Activated CD4-positive, CD25-positive, alpha-beta regulatory T cell (primary cell): ENCODE results near the gene TEKTIP1.
"Not testable (repeated sequence)": the region's sequence is repeated elsewhere in the genome, so short reads cannot be mapped to it uniquely, and the experiment has no call there.

Source experiments
- DNase-seq, 4 experiments: peaks; one replicate each; lab custom pipeline; 2025; lab: John Stamatoyannopoulos, UW

TEKTIP1 gene

GRCh38 chr19:3557461-3558248 is 18.7 kb downstream of the TEKTIP1 start, which contains the start of gene MFSD12:
Gene MFSD12 (minus strand): TSS chr19:3557586. CDS start chr19:3557403, 183 bp downstream.
- DNase-seq, result peak; percentile 86 to 95 (median 90)

DNA sequence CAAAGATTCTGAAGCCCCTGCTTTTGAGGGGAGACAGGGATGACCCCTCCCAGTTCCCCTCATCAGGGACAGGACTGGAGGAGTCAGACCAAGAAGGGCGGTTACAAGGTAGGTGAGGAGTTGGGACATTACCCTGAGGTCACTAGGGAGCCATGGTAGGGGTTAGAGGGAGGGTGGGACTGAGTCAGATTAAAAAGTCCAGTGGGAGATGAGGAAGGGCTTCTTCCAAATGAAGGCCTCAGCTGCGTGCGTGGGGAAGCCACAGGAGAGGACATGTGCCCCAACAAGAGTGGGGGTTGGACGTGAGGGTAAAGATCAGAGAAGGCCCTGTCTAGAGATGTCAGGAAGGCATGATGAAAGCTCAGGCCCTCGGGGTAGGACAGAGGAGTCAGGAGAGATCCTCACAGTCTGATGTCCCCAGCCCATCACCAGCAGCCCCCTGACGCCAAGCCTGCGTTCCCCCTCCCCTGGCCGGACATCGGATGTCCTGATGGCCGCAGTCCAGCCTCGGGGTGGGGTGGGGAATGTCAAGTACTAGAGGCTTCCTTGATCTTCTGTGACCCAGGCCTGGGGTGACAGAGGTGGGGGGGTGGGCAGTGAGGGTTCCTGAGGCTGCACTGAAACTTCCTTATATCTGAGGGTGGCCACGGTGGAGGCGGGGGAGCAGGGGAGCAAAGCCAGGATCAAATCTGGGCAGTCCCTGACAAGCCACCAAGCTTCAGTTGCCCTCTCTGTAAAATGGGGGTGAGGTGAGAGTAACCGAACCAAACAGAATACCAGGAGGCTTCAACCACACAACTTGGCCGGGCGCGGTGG is 24.9 kb downstream of the TEKTIP1 start:
- no peak for DNase-seq

DNA sequence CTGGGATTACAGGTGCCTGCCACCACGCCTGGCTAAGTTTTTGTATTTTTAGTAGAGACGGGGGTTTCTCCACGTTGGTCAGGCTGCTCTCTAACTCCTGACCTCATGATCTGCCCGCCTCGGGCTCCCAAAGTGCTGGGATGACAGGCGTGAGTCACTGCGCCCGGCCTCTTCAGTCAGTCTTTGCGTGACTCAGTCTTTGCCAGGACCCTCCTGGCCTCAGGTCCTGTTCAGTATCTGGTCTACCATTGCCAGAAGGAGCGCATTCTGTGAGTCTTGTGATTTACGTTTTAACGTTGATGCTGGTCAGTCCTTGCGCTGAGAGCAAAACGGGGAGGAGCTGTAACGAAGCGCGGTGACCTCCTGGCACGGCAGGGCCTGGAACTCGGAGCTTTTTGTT is 26.2 kb downstream of the TEKTIP1 start:
- DNase-seq, result no peak

- not testable (repeated sequence) for DNase-seq
These were observed 31.1 kb downstream of the TEKTIP1 start for GRCh38 chr19:3570042-3570441.

DNA sequence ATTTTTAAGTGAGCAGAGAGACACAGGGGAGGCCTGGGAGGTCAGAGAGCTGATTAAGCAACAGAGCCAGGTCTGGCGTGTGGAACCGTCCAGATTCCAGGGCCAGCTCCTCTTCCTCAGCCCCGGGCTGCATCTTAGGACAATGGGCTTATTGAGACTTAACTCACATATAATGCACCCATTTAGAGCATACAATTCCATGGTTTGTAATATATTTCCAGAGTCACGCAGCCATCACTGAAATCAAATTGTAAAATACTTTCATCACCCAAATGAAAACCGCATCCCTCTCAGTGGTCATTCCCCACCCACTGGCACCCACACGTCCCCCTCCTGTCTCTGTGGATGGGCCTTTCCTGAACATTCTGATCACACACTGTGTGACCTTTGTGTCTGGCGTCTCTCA is 31.6 kb downstream of the TEKTIP1 start:
- no peak for DNase-seq

GRCh38 chr19:3572132-3572854 is 33.3 kb downstream of the TEKTIP1 start:
- DNase-seq, result peak; percentile 98 to 99 (median 98)

DNA sequence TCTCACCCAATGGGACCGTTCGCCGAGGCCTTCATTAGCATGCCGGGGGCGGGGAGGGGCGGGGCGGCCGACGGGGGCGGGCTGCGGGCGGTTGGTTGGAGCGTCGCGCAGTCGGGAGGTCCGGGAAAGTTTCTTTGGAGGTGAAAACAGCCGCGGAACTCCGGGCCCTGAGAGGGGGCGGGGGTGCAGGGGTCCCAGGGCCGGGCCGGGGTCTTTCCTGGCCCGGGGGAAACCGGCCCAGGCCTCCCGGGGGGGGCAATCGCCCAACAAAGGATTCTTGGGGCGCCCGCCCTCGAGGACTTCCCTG is 33.8 kb downstream of the TEKTIP1 start, which contains the start of gene HMG20B:
Gene HMG20B (plus strand): TSS at position 90 of the 307 bp plus-strand sequence. CDS start 366 bp downstream, outside the sequence.
- DNase-seq, result no peak

GRCh38 chr19:3573162-3573857 is 34.3 kb downstream of the TEKTIP1 start:
- no peak for DNase-seq

DNA sequence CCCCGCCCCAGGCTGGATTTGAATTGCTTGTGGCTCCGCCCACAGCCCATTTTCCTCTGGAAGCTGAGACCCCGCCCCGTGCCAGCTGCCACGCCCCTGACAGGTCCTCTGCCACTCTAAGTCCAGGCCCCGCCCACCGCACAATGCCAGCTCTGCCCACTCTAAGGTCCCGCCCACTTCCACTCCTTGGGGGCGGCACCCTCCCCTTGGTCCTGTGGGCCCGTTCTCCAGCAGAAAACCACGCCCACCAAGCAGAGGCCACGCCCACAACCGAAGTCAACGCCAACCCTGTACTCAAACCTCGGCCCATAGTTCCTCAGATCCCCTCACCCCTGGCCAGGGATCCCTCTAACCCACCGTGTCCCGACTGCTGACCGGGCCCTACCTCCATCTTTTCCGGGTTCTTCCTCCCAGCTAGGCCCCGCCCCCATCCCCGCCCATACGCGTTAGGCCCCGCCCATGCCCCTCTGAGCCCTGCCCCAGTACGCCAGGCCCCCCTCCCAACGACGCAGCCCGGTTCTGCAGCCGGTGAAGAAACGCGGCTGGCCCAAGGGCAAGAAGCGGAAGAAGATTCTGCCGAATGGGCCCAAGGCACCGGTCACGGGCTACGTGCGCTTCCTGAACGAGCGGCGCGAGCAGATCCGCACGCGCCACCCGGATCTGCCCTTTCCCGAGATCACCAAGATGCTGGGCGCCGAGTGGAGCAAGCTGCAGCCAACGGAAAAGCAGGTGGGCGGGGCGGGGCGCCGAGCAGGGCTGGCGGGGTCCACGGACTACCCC is 35.1 kb downstream of the TEKTIP1 start:
- DNase-seq, result peak; percentile 42 to 62 (median 51)

DNA sequence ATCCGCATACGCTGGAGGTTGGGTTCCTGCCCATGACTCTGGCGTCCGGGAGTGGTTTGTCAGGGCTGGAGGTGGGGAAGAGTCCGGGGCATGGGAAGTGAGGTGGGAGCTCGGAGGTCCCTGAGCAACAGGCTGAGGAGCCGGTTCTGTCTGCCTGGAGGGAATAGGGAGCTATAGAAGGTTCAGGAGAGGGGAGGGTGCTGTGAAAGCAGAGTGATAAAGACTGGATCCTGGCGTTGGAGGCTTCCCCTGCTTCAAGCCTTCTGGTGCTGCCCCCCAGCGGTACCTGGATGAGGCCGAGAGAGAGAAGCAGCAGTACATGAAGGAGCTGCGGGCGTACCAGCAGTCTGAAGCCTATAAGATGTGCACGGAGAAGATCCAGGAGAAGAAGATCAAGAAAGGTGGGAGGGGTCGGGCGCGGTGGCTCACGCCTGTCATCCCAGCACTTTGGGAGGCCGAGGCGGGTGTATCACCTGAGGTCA is 36.3 kb downstream of the TEKTIP1 start:
- DNase-seq, result no peak

DNA sequence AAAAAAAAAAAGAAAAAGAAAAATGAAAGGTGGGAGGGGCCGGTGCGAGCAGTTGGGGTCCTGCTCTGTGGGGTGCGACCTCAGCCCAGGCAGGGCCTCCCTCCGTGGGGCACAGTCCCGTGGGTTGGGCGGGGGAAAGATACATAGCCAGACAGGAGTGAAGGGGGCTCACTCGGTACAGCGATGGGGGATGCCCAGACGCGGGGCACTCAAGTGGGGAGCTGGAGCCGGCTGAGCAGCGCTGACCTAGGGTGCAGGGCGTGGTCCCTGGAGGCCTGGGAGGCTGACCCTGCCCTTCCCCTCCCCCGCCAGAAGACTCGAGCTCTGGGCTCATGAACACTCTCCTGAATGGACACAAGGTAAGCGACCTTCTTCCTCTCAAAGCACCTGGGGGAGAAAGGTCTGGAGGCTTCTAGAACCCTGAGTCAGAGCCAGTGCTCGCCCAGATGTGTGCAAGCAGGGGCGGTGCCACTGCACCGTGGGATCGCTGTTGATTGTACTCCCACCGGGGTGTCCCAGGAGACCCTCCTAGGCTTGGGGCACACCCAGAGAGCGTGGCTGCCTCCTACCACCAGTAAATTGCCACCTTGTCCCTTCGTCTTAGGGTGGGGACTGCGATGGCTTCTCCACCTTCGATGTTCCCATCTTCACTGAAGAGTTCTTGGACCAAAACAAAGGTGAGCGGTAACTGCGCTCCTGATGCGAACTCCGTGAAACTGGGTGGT is 37.1 kb downstream of the TEKTIP1 start:
- no peak for DNase-seq

GRCh38 chr19:3576696-3577443 is 37.9 kb downstream of the TEKTIP1 start:
- no peak for DNase-seq

DNA sequence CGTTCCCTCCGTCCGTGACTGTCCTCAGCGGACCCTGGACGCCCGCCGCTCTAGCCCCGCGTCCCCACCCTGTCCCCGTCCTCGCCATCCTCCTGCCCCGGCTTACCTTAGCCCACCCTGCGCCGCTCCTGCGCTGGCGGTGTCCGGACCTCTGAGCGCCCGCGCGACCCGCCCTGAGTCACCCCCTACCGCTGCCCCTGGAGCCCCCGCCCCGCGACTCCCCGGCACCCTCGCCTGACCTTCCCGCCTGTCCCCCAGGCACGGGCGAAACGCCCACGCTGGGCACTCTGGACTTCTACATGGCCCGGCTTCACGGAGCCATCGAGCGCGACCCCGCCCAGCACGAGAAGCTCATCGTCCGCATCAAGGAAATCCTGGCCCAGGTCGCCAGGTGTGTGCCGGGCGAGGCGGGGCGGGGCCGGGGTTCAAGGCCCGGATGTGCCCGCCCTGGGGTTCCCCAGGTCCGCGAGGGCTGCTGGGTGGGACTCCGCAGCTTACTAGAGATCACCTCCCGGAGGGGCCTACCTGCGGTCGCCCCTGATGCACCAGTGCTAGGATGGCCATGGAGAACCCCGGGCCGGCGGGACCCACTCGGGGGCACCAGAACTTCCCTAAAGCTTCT is 38.9 kb downstream of the TEKTIP1 start:
- no peak for DNase-seq

GRCh38 chr19:3578390-3578789 is 39.4 kb downstream of the TEKTIP1 start:
- DNase-seq, result no peak

DNA sequence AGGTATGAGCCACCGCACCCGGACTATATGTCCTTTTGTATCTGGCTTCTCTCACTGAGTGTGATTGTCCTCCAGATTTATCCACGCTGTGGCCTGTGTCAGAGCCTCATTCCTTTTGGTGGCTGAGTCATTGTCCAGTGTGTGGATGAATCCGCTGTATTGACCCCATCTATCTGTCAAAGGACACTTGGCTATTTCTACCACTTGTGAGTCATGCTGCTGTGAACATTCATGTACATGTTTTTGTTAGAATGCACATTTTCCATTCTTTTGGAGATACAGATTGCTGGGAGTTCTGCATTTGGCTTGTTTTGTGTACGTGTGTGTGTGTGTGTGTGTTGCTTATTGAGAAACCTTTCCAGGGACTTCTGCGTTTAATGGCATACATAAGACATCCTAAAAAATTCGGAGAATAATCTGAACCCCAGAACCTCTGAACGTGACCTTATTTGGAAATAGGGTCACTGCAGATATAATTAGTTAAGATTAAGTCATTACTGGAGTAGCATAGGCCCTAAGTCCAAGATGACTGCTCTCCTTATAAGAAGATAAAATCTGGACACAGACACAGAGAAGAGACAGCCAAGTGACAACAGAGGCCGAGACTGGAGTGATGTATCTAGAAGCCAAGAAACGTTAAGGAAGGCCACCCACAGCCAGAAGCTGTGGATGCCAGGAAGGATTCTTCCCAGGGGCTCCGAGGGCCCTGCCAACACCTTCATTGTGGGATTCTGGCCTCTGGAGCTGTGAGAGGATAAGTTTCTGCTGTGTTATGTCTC is 41.4 kb downstream of the TEKTIP1 start:
- no peak for DNase-seq

DNA sequence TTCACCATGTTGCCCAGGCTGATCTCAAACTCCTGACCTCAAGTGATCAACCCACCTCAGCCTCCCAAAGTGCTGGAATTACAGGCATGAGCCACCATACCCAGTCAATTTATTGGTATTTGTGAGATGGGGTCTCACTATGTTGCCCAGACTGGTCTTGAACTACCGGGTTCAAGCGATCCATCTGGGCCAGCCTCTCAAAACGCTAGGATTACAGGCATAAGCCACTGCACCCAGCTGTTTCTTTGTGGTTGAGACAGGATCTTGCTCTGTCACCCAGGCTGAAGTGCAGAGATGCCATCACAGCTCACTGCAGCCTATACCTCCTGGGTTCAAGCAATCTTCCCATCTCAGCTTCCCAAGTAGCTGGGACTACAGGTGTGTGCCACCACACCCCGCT is 42.8 kb downstream of the TEKTIP1 start:
- not testable (repeated sequence) for DNase-seq

- not testable (repeated sequence) for DNase-seq
These were observed 45.2 kb downstream of the TEKTIP1 start for GRCh38 chr19:3584036-3584802.
